ENCODE results near the gene TSPAN10.

Gene TSPAN10

DNA sequence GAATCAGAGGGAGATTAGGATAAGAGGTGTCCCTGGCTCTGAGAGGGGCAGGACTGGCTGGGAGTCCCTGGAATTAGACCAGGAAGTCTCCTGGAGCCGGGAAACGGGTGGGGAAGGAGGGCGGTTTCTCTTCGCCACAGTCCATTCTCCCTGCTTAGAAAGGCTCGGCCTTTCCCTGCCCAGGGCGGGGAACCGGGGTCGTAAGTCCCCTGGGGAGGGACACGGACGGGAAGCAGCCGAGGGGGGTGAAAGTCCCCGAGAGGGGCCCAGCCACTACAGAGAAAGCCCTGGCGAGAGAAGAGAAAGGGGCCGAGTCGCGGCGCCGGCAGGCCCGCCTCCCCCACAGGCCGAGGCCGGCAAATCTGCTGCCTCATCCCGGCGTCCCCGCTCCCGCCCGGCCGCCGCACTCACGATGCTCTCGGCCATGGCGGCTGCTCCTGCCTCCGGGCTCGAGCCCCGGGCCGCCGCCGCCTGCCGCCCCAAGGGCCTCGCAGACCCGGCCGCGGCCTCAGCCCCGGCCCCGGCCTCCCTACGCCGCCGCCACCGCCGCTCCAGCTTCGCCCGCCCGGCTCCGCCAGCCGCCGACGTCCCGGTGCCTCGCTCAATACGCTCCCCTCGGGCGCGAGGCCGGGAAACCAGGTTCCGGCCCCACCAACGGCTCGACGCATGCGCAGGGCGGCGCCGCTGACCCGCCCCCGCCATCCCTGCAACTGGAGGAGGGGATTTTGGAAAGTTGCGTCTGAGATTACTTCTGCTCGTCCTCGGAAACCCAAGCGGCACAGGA lies at the start of gene TSPAN10, which contains the start of gene NPLOC4:
Gene TSPAN10 (plus strand): TSS at position 692 of the 784 bp plus-strand sequence. CDS start 5,217 bp downstream, outside the sequence.
Gene NPLOC4 (minus strand): TSS at position 608 of the 784 bp plus-strand sequence. CDS start 182 bp downstream, at position 426.
- TF ChIP-seq, protein P1, sequence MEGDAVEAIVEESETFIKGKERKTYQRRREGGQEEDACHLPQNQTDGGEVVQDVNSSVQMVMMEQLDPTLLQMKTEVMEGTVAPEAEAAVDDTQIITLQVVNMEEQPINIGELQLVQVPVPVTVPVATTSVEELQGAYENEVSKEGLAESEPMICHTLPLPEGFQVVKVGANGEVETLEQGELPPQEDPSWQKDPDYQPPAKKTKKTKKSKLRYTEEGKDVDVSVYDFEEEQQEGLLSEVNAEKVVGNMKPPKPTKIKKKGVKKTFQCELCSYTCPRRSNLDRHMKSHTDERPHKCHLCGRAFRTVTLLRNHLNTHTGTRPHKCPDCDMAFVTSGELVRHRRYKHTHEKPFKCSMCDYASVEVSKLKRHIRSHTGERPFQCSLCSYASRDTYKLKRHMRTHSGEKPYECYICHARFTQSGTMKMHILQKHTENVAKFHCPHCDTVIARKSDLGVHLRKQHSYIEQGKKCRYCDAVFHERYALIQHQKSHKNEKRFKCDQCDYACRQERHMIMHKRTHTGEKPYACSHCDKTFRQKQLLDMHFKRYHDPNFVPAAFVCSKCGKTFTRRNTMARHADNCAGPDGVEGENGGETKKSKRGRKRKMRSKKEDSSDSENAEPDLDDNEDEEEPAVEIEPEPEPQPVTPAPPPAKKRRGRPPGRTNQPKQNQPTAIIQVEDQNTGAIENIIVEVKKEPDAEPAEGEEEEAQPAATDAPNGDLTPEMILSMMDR (conservative IDR thresholded peaks at IDR 0.05): no peak
- peak within 1 kb of the TSS; percentile 93 for H3K27ac ChIP-seq

DNA sequence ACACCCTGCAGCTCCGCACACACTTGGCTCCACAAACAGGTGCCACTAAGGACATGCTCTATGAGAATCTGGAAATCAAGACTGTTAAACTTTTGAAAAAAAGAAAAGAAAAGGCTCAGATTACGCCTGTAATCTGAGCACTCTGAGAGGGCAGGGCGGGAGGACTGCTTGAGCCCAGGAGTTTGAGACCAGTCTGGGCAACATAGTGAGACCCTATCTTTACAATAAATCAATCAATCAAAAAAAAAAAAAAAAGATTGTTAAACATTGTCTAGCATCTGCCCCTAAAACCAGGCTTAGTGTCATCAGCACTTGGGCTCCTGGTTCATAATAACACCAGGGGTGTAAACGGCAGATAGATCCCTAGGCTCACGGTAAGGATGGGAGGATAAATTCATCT lies 47.4 kb upstream of the TSPAN10 start:
- TF ChIP-seq, protein P1 (conservative IDR thresholded peaks at IDR 0.05): no peak
- H3K27ac ChIP-seq: no peak overlapping the region

DNA sequence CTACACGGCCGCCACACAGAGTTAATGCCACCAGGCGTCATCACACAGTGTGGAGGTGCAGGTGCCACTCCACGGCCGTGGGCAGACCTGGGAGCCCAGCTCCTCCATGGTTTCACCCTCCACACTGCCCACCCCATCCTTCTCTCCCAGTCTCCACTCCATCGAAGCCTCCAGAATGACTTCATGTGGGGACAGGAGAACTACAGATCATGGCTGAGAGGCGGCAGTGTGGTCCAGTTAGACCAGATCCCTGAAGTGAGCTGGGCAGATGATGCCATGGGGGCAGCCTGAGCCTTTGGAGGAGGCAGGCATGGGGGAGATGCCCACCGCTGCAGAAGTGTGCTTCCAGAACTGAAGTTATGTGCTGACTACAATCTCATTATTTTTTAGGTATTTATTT lies 46.9 kb upstream of the TSPAN10 start:
- H3K27ac ChIP-seq: no peak overlapping the region
- TF ChIP-seq, protein P1 (conservative IDR thresholded peaks at IDR 0.05): no peak

GRCh38 chr17:81591971-81592370 lies 45.0 kb upstream of the TSPAN10 start:
- no peak overlapping the region for H3K27ac ChIP-seq
- TF ChIP-seq, protein P1 (conservative IDR thresholded peaks at IDR 0.05): no peak

- TF ChIP-seq, protein P1 (conservative IDR thresholded peaks at IDR 0.05): no peak
- no peak overlapping the region for H3K27ac ChIP-seq
These were observed 43.7 kb upstream of the TSPAN10 start for GRCh38 chr17:81593105-81593871.

DNA sequence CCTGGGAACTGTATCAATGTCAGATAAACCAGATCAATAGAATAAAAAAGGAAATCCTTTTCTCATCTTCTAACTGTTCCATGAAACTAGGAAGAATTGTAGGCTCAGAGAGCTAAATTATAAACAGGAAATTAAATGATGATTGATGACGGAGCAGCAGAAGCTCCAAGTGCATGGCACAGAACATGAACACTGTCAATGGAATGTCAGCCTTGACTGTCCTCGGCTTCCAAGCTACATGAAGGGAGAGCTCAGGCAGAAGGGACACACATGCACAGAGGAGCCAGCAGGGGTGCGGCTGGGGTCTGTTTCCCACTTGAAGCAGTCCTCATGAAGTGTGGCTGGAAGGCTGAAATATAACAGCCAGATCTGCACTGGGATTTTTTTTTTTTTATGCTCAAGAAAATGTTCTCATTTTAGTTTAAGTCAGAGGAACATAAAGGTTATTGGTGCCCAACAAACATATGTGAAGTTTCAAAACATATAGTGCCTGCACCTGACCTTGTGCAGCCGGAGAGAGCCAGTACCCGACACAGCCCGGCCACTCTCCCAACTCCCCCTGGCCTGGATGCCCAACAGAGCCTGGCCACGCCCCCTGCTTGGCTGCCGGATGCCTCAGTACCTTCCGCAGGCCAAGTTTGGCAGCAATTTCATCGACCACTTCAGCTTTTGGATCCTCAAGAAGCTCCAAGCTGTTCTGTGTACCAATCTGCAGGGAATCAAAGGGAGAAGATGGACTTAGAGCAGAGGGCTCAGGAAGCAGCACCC lies 37.1 kb upstream of the TSPAN10 start:
- H3K27ac ChIP-seq: no peak overlapping the region
- TF ChIP-seq, protein P1 (conservative IDR thresholded peaks at IDR 0.05): no peak

Data from VCaP (cell line).